Esophagus muscularis mucosa (tissue), 4 donors: ENCODE data around the gene SAFB2. TPM values are rescaled to one million over a fixed set of nuclear protein-coding genes. Genes with fewer than 3 reads are reported as not detected.
A peak's percentile ranks its signal among the peaks of the same experiment; 100 is the strongest.

Experiments used
- DNase-seq: peaks from one replicate; pipeline ENCODE4 v3.0.0-alpha.2; 2017; ENCODE audit errors: extremely low spot score
- H3K27ac ChIP-seq, 4 donors: fragments of 200-600 bp; sonication (generic); replicated peaks in 1 of 4; 1 replicate in 3 of 4; 2 replicates in 1 of 4; pipeline ENCODE4 v1.5.1; 2016 to 2019; ENCODE audit warnings: mild to moderate bottlenecking in 1 of 4
- H3K27me3 ChIP-seq, 4 donors: fragments of 200-600 bp; sonication (generic); one replicate each; pipeline versions ENCODE4 v1.5.1 to v1.6.0; 2016 to 2019
- H3K36me3 ChIP-seq, 4 donors: fragments of 200-600 bp; sonication (generic); one replicate each; pipeline ENCODE4 v1.5.1; 2016 to 2019
- H3K4me1 ChIP-seq, 4 donors: fragments of 200-600 bp; sonication (generic); one replicate each; pipeline ENCODE4 v1.5.1; 2016 to 2019
- H3K4me3 ChIP-seq, 4 donors: fragments of 200-600 bp; sonication (generic); 1 replicate in 2 of 4; 2 replicates in 2 of 4; pipeline ENCODE4 v1.5.1; 2016 to 2019; ENCODE audit warnings: mild to moderate bottlenecking in 4 of 4, moderate library complexity in 1 of 4
- H3K9me3 ChIP-seq, 4 donors: fragments of 200-600 bp; sonication (generic); 1 replicate in 3 of 4; 2 replicates in 1 of 4; pipeline ENCODE4 v1.5.1; 2016 to 2019
- EP300 ChIP-seq: sonication (generic); formaldehyde crosslinking; IDR thresholded peaks from one replicate; pipeline ENCODE4 v1.6.1; 2017; ENCODE audit warnings: antibody characterized with exemption
- POLR2A ChIP-seq: fragments of 450-650 bp; IDR thresholded peaks from one replicate; pipeline ENCODE4 v1.6.1; 2017; ENCODE audit warnings: antibody characterized with exemption, moderate library complexity, mild to moderate bottlenecking, low read depth
- POLR2AphosphoS5 ChIP-seq, 2 donors: sonication (generic); formaldehyde crosslinking; IDR thresholded peaks; one replicate each; pipeline ENCODE4 v1.6.1; 2017; ENCODE audit warnings: antibody characterized with exemption in 2 of 2
- WGBS: methylation state at CpG from one replicate; pipeline ENCODE4 v1.1.5; 2018; 5-methylcytosine and 5-hydroxymethylcytosine counted together
- intact Hi-C: fragments of 100-400 bp; cut with DNase I; formaldehyde crosslinking; loops from one replicate; pipeline ENCODE4 v1.15.1; 2023
- total RNA-seq, 4 donors: library from RNA; depleted of rRNA; stranded (reverse); fragments of >200 nt; gene quantifications; one replicate each; pipeline versions ENCODE4 v1.1.0 to v1.2.1, GENCODE V29; 2016
- TF ChIP-seq, protein P1 (sequence below), 3 experiments: fragments of 200-600 bp in 2 of 3; fragments of 450-650 bp in 1 of 3; sonication (generic) in 2 of 3; IDR thresholded peaks; one replicate each; pipeline ENCODE4 v1.5.1; 2017 to 2019; ENCODE audit warnings: antibody characterized with exemption in 3 of 3, mild to moderate bottlenecking in 2 of 3, moderate library complexity in 1 of 3

Gene SAFB2
- total RNA-seq, 4 donors from 2014 or later: 31.1 to 57.8 (median 42.7) TPM

DNA sequence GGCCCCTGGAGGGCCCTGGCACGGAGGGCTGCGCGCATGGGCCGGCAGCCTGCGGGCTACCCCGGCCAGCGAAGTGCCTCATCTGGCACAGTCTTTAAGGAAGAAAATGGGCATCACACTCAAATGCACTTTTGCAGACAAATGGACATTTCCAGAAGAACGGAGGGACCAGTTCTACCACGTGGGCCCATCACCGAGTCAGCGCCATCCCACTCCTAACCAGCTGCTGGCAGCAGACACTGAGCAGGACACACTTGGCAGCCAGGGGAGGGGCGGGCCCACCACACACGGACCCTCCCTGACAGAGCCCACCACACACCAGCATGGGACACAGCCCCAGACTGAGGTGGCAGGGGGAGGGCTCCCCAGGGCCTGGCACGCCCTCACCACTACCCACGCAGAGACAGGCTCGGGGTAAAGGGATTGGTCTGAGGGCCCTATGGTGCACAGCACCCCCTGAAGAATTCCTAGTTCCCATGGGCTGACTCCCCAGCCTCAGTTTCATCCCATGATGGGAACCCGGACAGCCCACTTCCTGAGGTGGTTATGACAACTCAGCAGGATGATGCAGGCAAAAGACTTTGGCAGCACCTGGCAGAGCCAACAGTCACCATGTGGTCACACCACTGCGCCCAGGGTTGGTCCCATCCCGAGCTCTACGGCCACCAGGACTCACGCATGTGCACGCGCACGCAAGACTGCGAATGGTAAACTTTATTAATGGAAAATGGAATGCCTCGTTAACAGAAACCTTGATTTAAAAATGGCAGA is 36.1 kb downstream of the SAFB2 start:
- TF ChIP-seq, protein P1, sequence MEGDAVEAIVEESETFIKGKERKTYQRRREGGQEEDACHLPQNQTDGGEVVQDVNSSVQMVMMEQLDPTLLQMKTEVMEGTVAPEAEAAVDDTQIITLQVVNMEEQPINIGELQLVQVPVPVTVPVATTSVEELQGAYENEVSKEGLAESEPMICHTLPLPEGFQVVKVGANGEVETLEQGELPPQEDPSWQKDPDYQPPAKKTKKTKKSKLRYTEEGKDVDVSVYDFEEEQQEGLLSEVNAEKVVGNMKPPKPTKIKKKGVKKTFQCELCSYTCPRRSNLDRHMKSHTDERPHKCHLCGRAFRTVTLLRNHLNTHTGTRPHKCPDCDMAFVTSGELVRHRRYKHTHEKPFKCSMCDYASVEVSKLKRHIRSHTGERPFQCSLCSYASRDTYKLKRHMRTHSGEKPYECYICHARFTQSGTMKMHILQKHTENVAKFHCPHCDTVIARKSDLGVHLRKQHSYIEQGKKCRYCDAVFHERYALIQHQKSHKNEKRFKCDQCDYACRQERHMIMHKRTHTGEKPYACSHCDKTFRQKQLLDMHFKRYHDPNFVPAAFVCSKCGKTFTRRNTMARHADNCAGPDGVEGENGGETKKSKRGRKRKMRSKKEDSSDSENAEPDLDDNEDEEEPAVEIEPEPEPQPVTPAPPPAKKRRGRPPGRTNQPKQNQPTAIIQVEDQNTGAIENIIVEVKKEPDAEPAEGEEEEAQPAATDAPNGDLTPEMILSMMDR (IDR thresholded peaks at IDR 0.05): no peak
- peak; percentile 7 for TF ChIP-seq POLR2A
- Histone ChIP-seq H3K36me3 (peaks cover 47 to 85% (median 79%) of the 10 kb centered on the region in 4 donors), H3K27ac (peak overlapping the region; percentile 65 to 83 (median 74)), H3K9me3 (no peaks in the 10 kb centered on the region), H3K4me1 (peaks cover 16 to 19% (median 19%) of the 10 kb centered on the region in 4 donors), H3K4me3 (no peak overlapping the region), H3K27me3 (no peaks in the 10 kb centered on the region)
- intact Hi-C loops: no loop called here
- DNase-seq: no peak
- WGBS: 73% methylated on average over 18 of the region's 26 CpGs

DNA sequence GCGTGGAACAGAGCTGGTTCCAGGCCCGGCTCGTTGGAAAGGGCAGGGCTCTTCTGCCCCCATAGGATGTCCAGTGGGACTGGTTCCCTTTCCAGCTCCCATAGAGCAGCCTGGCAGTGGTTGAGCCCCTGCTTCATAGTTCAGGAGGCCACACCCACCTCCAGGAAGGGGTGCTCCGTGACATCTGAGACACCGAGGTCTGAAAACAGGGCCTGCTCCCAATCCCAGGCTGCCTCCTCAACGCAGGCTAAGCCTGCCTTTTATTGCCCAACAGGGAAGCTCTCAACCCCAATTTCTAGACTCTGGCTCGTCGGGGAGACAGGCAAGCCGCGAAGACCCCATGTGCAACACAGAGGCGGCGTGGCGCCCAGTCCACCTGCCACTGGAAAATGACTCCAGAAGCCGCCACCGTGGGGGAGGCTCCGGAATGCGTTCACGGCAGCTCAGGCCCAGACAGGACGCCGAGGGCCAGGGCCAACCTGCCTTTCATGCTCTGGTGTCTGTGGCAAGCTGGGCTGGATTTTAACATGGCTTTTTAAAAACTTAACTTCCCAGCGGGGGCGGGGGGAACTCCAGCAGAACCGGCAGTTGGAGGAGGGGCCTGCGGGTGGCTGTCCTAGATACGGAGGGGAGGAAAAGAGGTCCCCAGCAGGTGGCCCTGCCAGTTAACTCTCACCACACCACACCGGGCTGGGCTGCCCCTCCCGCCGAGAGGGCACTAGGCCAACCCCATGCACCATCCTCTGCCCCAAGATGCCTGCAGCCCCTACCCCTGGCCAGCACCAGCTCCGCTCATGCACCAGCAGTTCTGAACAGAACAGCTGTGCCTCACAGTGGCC is 36.9 kb downstream of the SAFB2 start:
- DNase-seq: no peak
- H3K36me3 ChIP-seq: peaks cover 39 to 81% (median 74%) of the 10 kb centered on the region in 4 donors
- H3K9me3 ChIP-seq: no peaks in the 10 kb centered on the region
- H3K4me3 ChIP-seq: peak overlapping the region in 1 of 4 donors; percentile 9
- H3K27me3 ChIP-seq: no peaks in the 10 kb centered on the region
- H3K27ac ChIP-seq: peak overlapping the region; percentile 65 to 83 (median 74)
- intact Hi-C loops: no loop called here
- TF ChIP-seq, protein P1 (IDR thresholded peaks at IDR 0.05): no peak
- TF ChIP-seq POLR2AphosphoS5 (IDR thresholded peaks at IDR 0.05) (peak in 1 of 2 donors; percentile 19), POLR2A (no peak)
- WGBS: 20% methylated on average over 1 of the region's 29 CpGs
- peaks cover 16 to 19% (median 19%) of the 10 kb centered on the region in 4 donors for H3K4me1 ChIP-seq

DNA sequence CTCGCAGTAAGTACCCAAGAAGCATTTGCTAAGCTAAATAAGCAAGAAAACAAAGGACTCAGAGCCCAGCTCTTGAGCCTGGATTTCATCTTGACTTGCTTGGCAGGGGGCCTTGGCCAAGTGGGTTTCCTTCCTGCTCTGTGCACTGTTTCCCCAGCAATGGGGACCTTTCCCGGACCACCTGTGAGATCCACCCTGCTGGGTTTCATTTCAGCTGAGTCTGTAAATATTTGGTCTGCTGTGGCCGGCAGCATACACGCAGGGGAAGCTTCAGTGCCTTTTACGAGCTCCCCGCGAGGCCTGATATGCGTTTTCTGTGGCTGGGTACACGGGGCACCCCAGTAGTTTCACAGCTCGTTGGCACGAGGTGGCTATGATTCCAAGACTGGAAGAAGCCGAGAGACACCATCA is 42.4 kb downstream of the SAFB2 start:
- WGBS: 64% methylated on average over 3 of the region's 12 CpGs
- peaks cover 6 to 14% (median 11%) of the 10 kb centered on the region in 4 donors for H3K4me1 ChIP-seq
- no peaks in the 10 kb centered on the region for H3K9me3 ChIP-seq
- no peak overlapping the region for H3K4me3 ChIP-seq
- intact Hi-C loops: no loop called here
- no peaks in the 10 kb centered on the region for H3K27me3 ChIP-seq
- H3K36me3 ChIP-seq: peaks cover 5 to 47% (median 22%) of the 10 kb centered on the region in 4 donors
- no peak overlapping the region for H3K27ac ChIP-seq
- no peak for TF ChIP-seq POLR2A
- TF ChIP-seq, protein P1 (IDR thresholded peaks at IDR 0.05): no peak
- TF ChIP-seq POLR2AphosphoS5 (IDR thresholded peaks at IDR 0.05): no peak
- TF ChIP-seq EP300: no peak
- DNase-seq: no peak

DNA sequence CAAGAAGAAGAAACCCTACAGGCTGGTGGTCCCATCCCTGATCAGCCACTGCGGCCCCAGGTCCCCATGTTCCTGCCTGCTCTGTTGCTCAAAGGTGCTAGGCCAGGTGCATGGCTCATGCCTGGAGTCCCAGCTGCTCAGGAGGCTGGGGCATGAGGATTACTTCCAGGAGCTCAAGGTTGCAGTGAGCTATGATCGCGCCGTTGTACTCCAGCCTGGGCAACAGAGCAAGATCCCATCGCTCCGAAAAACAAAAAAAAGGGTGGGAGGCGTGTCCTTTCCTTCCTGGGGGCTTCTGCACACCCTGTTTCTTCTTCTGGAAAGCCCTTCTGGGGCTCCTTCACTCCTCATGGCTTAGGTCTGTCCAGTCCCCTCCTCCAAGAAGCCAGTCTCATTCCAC is 42.9 kb downstream of the SAFB2 start:
- peaks cover 5 to 47% (median 22%) of the 10 kb centered on the region in 4 donors for H3K36me3 ChIP-seq
- WGBS: 89% methylated on average over 6 of the region's 7 CpGs
- no peak for DNase-seq
- peaks cover 5 to 11% (median 9%) of the 10 kb centered on the region in 4 donors for H3K4me1 ChIP-seq
- TF ChIP-seq, protein P1 (IDR thresholded peaks at IDR 0.05): no peak
- TF ChIP-seq POLR2AphosphoS5 (IDR thresholded peaks at IDR 0.05): no peak
- TF ChIP-seq EP300: no peak
- no peak for TF ChIP-seq POLR2A
- no peaks in the 10 kb centered on the region for H3K9me3 ChIP-seq
- no peak overlapping the region for H3K4me3 ChIP-seq
- no peaks in the 10 kb centered on the region for H3K27me3 ChIP-seq
- intact Hi-C loops: loop anchor here (5.0 to 10.0 kb wide), 3 partner anchors 205 to 532 kb away; no protein-coding TSS in a partner anchor
- no peak overlapping the region for H3K27ac ChIP-seq
